IPS-18c (cell line): Measurements from ENCODE around the gene UBXN11.
"Not testable (repeated sequence)": the region's sequence is repeated elsewhere in the genome, so short reads cannot be mapped to it uniquely, and the experiment has no call there.

Experiments used
- H3K4me3 ChIP-seq: 2 replicates; pipeline ENCODE4 v1.7.0; 2013; ENCODE audit warnings: low read depth, mild to moderate bottlenecking, low read length, moderate library complexity; ENCODE audit not compliant: insufficient read depth
- H3K9me3 ChIP-seq: one replicate; pipeline ENCODE4 v1.6.1; 2013; ENCODE audit warnings: mild to moderate bottlenecking, low read length, moderate library complexity; ENCODE audit not compliant: control insufficient read depth, insufficient read depth

UBXN11 gene

GRCh38 chr1:26317612-26318337 is 11.3 kb upstream of the UBXN11 start, which contains the start of gene CD52:
Gene CD52, plus strand, starts transcription at chr1:26317958. Its CDS starts 60 bp downstream, at chr1:26318018.
- no peak within 1 kb of the TSS for H3K4me3 ChIP-seq

GRCh38 chr1:26317146-26317545 is 10.7 kb upstream of the UBXN11 start:
- H3K9me3 ChIP-seq, result no peaks in the 10 kb centered on the region
- H3K4me3 ChIP-seq, result no peak overlapping the region

More at GRCh38 chr1:26317612-26318337, 11.3 kb upstream of the UBXN11 start, which contains the start of gene CD52:
- H3K9me3 ChIP-seq, result no peaks in the 10 kb centered on the region

GRCh38 chr1:26315874-26316850 is 9.7 kb upstream of the UBXN11 start:
- no peak overlapping the region for H3K4me3 ChIP-seq
- no peaks in the 10 kb centered on the region for H3K9me3 ChIP-seq

GRCh38 chr1:26314501-26314900 is 8.1 kb upstream of the UBXN11 start:
- H3K9me3 ChIP-seq, result no peaks in the 10 kb centered on the region
- no peak overlapping the region for H3K4me3 ChIP-seq

GRCh38 chr1:26307966-26308899 is 1.8 kb upstream of the UBXN11 start:
- not testable (repeated sequence) for H3K9me3 ChIP-seq, H3K4me3 ChIP-seq

GRCh38 chr1:26307363-26307781 is 936 bp upstream of the UBXN11 start:
- Histone ChIP-seq H3K4me3 (no peak overlapping the region), H3K9me3 (no peaks in the 10 kb centered on the region)

GRCh38 chr1:26305667-26306289 is 658 bp downstream of the UBXN11 start:
- H3K4me3 ChIP-seq, result peak overlapping the region; percentile 72
- no peaks in the 10 kb centered on the region for H3K9me3 ChIP-seq

GRCh38 chr1:26302733-26303405 is 3.6 kb downstream of the UBXN11 start:
- no peak overlapping the region for H3K4me3 ChIP-seq
- H3K9me3 ChIP-seq, result no peaks in the 10 kb centered on the region

- no peaks in the 10 kb centered on the region for H3K9me3 ChIP-seq
- H3K4me3 ChIP-seq, result no peak overlapping the region
These were observed 5.7 kb downstream of the UBXN11 start for GRCh38 chr1:26300578-26301275.

- Histone ChIP-seq H3K9me3 (no peaks in the 10 kb centered on the region), H3K4me3 (no peak overlapping the region)
These were observed 8.7 kb downstream of the UBXN11 start for GRCh38 chr1:26297791-26298124.

- H3K4me3 ChIP-seq, result no peak overlapping the region
- H3K9me3 ChIP-seq, result no peaks in the 10 kb centered on the region
These were observed 9.2 kb downstream of the UBXN11 start for GRCh38 chr1:26297057-26297790.

- H3K9me3 ChIP-seq, result no peaks in the 10 kb centered on the region
- H3K4me3 ChIP-seq, result no peak overlapping the region
These were observed 9.9 kb downstream of the UBXN11 start for GRCh38 chr1:26296340-26297056.

GRCh38 chr1:26295194-26296138 is 11.0 kb downstream of the UBXN11 start:
- no peak overlapping the region for H3K4me3 ChIP-seq
- no peaks in the 10 kb centered on the region for H3K9me3 ChIP-seq
